ENCODE measurements around the gene SASH1. TPM values are rescaled to one million over a fixed set of nuclear protein-coding genes. Genes with fewer than 3 reads are reported as not detected.

SASH1 gene
- total RNA-seq, 1 experiment from 2014 or later = 27.4 TPM

DNA sequence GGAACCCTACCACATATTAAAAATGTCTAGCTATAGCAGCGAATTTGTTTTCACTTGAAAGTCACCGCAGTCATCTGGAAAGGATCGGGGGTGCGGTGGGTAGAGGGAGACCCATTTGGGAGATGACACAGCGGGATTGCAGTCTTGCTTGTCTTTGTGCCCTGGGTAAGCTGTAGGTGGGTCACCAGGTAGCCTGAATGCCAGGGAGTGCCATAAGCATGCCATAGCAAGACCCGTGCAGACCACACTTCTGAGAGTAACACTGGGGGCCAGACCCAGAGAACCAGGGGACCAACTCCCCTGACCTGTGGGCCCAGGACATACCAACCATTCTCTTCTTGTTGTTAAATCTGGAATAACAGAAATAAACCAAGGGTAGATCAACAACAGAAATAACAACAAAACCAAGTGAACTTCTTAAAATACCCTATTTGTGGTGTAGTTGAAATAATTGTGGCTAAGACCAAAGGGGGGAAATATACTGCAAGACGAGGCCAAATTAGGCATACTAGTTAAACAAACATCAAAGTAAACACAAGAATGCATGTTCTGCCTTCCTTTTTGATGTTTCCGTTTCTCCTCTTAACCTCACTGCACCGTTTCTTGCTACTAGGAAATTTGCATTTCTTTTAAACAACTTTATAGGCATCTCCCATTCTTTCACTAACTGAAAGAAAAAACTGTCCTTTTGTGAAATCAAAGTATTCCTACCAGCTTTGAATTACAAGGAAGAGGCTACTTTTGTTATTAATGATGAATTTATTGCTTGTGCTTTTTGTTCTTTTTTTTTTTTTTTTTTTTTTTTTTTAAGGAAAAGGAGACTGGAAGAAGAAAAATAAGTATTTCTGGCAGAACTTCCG lies 128.2 kb downstream of the SASH1 start:
- POLR2A ChIA-PET = interaction anchor here (0.7 kb wide), 1 partner anchor 272 kb away, joined by 8 read pairs; no protein-coding TSS in a partner anchor
- Mint-ChIP-seq H3K36me3 (peaks cover 20% of the 10 kb centered on the region), H3K4me3 (no peak overlapping the region), H3K27me3 (ENCODE audit: low read depth) (no peaks in the 10 kb centered on the region), H3K4me1 (peaks cover 39% of the 10 kb centered on the region), H3K9me3 (no peaks in the 10 kb centered on the region), H3K27ac (0 out of 2 replicates have a peak overlapping the region, but pooled peaks have one; percentile 31)
- TF ChIP-seq ZNF423 (CRISPR knock-in tag; IDR thresholded peaks at IDR 0.05) (no peak), CREB1 (CRISPR knock-in tag; IDR thresholded peaks at IDR 0.05) (no peak), OVOL2 (CRISPR knock-in tag; IDR thresholded peaks at IDR 0.05; ENCODE audit: borderline replicate concordance) (no peak), TP53 (CRISPR knock-in tag; IDR thresholded peaks at IDR 0.05) (no peak), ZNF219 (CRISPR knock-in tag; IDR thresholded peaks at IDR 0.05; ENCODE audit: borderline replicate concordance) (no peak)
- ATAC-seq (no peak), DNase-seq (ENCODE audit: low spot score) (no peak)
- CTCF ChIA-PET = interaction anchor here (0.7 kb wide), 1 partner anchor 26 kb away, joined by 3 read pairs; no protein-coding TSS in a partner anchor

DNA sequence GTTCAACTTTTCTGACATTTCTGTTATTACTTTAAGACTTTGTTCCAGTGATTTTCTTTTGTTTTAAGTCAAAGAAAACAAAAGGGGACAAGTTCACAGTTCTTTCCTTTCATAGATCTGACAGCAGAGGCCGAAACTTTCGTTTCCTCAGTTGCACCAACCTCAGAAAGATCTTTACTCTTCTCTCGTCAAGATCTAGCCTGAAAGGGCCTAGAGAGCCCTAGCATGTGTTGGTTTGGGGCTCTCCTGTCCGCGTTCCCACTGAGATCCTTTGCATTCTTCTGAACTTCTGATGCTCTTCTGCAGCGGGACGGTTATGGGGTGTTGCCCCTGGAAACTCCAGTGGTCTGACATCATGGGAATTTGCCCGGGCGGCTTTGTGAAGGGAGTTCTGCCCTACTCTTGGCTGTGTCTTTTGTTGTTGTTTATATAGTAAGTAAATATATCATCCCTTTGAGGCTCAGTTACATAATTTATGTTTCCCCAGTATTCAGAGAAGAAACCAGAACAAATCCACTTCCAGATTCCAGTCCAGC lies 129.1 kb downstream of the SASH1 start:
- ATAC-seq (no peak), DNase-seq (ENCODE audit: low spot score) (no peak)
- ChIA-PET CTCF (no interaction called here), POLR2A (interaction anchor here (0.7 kb wide), 1 partner anchor 273 kb away, joined by 8 read pairs; no protein-coding TSS in a partner anchor)
- Mint-ChIP-seq H3K27me3 (ENCODE audit: low read depth) (no peaks in the 10 kb centered on the region), H3K4me3 (no peak overlapping the region), H3K36me3 (peaks cover 27% of the 10 kb centered on the region), H3K9me3 (no peaks in the 10 kb centered on the region), H3K4me1 (peaks cover 34% of the 10 kb centered on the region), H3K27ac (peak overlapping the region; percentile 64)
- TF ChIP-seq, protein P1, sequence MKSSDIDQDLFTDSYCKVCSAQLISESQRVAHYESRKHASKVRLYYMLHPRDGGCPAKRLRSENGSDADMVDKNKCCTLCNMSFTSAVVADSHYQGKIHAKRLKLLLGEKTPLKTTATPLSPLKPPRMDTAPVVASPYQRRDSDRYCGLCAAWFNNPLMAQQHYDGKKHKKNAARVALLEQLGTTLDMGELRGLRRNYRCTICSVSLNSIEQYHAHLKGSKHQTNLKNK (CRISPR knock-in tag; IDR thresholded peaks at IDR 0.05) = no peak
- TF ChIP-seq, protein P2, sequence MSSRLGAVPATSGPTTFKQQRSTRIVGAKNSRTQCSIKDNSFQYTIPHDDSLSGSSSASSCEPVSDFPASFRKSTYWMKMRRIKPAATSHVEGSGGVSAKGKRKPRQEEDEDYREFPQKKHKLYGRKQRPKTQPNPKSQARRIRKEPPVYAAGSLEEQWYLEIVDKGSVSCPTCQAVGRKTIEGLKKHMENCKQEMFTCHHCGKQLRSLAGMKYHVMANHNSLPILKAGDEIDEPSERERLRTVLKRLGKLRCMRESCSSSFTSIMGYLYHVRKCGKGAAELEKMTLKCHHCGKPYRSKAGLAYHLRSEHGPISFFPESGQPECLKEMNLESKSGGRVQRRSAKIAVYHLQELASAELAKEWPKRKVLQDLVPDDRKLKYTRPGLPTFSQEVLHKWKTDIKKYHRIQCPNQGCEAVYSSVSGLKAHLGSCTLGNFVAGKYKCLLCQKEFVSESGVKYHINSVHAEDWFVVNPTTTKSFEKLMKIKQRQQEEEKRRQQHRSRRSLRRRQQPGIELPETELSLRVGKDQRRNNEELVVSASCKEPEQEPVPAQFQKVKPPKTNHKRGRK (CRISPR knock-in tag; IDR thresholded peaks at IDR 0.05; ENCODE audit: borderline replicate concordance) = no peak
- TF ChIP-seq, protein P3, sequence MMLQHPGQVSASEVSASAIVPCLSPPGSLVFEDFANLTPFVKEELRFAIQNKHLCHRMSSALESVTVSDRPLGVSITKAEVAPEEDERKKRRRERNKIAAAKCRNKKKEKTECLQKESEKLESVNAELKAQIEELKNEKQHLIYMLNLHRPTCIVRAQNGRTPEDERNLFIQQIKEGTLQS (CRISPR knock-in tag; conservative IDR thresholded peaks at IDR 0.05) = no peak

DNA sequence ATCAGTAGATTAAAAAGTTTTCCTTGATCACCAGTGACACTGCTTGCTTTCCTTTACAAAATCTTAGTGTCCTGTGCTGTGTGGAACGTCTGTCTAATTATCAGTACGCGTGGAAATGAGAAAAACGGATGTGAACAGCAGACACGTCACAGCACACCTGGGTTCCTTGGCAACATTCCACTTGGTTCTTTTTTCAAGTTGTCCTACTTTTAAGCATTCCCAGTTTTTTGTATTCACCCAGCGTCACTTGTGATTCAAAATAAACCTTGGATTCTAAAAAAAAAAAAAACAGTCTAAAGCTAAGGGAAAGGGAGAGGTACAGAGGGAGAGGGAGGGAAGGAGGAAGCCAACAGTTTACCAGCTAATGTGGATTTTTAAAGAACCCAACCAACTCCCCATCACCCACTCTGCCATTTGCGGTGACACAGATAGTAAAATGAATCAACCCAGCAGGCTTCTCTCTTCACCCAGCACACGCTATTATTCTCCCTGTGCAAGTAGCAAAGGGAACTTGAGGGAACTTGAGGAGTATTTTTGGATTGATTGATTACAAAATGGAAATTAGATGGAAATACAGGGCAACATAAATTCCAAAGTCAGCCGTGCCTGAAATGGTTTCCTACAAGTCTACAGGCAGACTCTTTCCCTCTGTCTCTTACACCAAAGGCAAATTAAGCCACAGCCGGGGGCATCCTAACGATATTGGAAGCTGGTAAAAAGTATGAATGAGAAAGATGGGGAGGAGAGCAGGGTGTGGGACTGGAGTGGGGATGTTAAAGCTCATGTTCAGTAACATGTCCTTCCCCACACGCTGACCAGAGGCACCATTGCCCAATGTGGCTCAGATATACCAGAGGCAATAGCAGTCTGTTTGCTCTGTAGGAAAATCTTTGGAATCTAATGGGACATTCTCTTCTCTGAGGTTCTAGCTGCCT lies 129.8 kb downstream of the SASH1 start:
- TF ChIP-seq KAT7 (CRISPR knock-in tag; IDR thresholded peaks at IDR 0.05; ENCODE audit: borderline replicate concordance) (no peak), NFYB (CRISPR knock-in tag; conservative IDR thresholded peaks at IDR 0.05; ENCODE audit: low read depth) (no peak), TP53 (CRISPR knock-in tag; IDR thresholded peaks at IDR 0.05) (no peak), SMAD3 (CRISPR knock-in tag; IDR thresholded peaks at IDR 0.05; ENCODE audit: borderline replicate concordance) (no peak)
- TF ChIP-seq, protein P4, sequence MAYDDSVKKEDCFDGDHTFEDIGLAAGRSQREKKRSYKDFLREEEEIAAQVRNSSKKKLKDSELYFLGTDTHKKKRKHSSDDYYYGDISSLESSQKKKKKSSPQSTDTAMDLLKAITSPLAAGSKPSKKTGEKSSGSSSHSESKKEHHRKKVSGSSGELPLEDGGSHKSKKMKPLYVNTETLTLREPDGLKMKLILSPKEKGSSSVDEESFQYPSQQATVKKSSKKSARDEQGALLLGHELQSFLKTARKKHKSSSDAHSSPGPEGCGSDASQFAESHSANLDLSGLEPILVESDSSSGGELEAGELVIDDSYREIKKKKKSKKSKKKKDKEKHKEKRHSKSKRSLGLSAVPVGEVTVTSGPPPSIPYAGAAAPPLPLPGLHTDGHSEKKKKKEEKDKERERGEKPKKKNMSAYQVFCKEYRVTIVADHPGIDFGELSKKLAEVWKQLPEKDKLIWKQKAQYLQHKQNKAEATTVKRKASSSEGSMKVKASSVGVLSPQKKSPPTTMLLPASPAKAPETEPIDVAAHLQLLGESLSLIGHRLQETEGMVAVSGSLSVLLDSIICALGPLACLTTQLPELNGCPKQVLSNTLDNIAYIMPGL (CRISPR knock-in tag; IDR thresholded peaks at IDR 0.05) = no peak
- TF ChIP-seq, protein P5, sequence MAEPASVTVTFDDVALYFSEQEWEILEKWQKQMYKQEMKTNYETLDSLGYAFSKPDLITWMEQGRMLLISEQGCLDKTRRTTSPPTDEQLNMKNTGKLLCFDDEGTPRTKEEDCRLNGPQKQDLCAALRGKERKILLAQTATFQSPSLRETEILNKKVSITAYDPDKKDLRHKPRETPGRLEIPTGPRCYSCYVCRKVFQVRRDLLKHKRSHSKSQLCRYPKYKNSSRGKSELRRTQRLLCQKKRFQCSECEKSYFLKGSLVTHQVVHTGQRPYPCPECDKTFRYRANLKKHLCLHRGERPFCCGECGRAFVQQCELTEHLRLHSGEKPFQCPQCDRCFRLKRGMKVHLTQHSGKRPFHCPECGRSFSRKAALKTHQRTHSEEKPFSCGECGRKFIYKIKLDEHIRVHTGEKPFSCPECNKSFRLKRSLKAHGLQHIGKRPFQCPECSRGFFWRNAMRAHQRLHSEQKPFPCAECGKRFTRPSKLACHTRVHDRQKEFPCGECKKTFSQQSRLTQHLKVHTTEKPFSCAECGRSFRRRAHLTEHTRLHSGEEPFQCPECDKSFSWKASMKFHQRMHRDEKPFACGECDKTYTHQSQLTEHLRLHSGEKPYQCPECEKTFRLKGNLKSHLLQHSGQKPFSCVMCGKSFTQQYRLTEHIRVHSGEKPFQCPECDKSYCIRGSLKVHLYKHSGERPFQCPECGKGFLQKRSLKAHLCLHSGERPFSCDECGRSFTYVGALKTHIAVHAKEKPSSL (CRISPR knock-in tag; conservative IDR thresholded peaks at IDR 0.05) = no peak
- TF ChIP-seq, protein P6, sequence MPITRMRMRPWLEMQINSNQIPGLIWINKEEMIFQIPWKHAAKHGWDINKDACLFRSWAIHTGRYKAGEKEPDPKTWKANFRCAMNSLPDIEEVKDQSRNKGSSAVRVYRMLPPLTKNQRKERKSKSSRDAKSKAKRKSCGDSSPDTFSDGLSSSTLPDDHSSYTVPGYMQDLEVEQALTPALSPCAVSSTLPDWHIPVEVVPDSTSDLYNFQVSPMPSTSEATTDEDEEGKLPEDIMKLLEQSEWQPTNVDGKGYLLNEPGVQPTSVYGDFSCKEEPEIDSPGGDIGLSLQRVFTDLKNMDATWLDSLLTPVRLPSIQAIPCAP (CRISPR knock-in tag; IDR thresholded peaks at IDR 0.05) = no peak
- Mint-ChIP-seq H3K4me3 (no peak overlapping the region), H3K36me3 (peaks cover 32% of the 10 kb centered on the region), H3K27ac (peak overlapping the region; percentile 64), H3K27me3 (ENCODE audit: low read depth) (no peaks in the 10 kb centered on the region), H3K9me3 (no peaks in the 10 kb centered on the region), H3K4me1 (peaks cover 34% of the 10 kb centered on the region)
- POLR2A ChIA-PET = no interaction called here
- no peak for ATAC-seq
- CTCF ChIA-PET = no interaction called here
- DNase-seq (ENCODE audit: low spot score) = no peak

All from WTC11 (cell line).